GM18861 (cell line): ENCODE data around the gene SSPN.

Experiments used
- ATAC-seq: cut with Tn5 transposase; IDR thresholded peaks from one replicate; pipeline ENCODE4 v1.9.1; 2021; ENCODE audit not compliant: unreplicated experiment

The SSPN gene

GRCh38 chr12:26264215-26264838 is 69.0 kb downstream of the SSPN start:
- no peak for ATAC-seq

GRCh38 chr12:26265606-26266005 is 70.2 kb downstream of the SSPN start:
- ATAC-seq: no peak

- ATAC-seq: no peak
These were observed 71.5 kb downstream of the SSPN start for GRCh38 chr12:26266881-26267280.

- no peak for ATAC-seq
These were observed 73.6 kb downstream of the SSPN start for GRCh38 chr12:26268841-26269561.

- ATAC-seq: no peak
These were observed 74.3 kb downstream of the SSPN start for GRCh38 chr12:26269562-26270284.

GRCh38 chr12:26271024-26271423 is 75.7 kb downstream of the SSPN start:
- ATAC-seq: no peak

GRCh38 chr12:26271889-26272492 is 76.6 kb downstream of the SSPN start:
- no peak for ATAC-seq

- no peak for ATAC-seq
These were observed 77.5 kb downstream of the SSPN start for GRCh38 chr12:26272851-26273250.

GRCh38 chr12:26273811-26274210 is 78.4 kb downstream of the SSPN start:
- no peak for ATAC-seq

- peak; percentile 96 for ATAC-seq
These were observed 79.3 kb downstream of the SSPN start for GRCh38 chr12:26274441-26275312.

- no peak for ATAC-seq
These were observed 80.1 kb downstream of the SSPN start for GRCh38 chr12:26275313-26276131.

GRCh38 chr12:26276709-26277108 is 81.3 kb downstream of the SSPN start:
- no peak for ATAC-seq

GRCh38 chr12:26277506-26278246 is 82.3 kb downstream of the SSPN start:
- no peak for ATAC-seq

- no peak for ATAC-seq
These were observed 82.9 kb downstream of the SSPN start for GRCh38 chr12:26278266-26278665.

GRCh38 chr12:26278666-26279065 is 83.3 kb downstream of the SSPN start:
- ATAC-seq: no peak

GRCh38 chr12:26279091-26279490 is 83.7 kb downstream of the SSPN start:
- ATAC-seq: no peak

GRCh38 chr12:26279908-26280307 is 84.5 kb downstream of the SSPN start:
- no peak for ATAC-seq

GRCh38 chr12:26280869-26281268 is 85.5 kb downstream of the SSPN start:
- no peak for ATAC-seq

GRCh38 chr12:26281320-26281719 is 85.9 kb downstream of the SSPN start:
- ATAC-seq: no peak
